Fibroblast of the aortic adventitia (primary cell): ENCODE measurements around the gene OGDH. TPM values are rescaled to one million over a fixed set of nuclear protein-coding genes. Genes with fewer than 3 reads are reported as not detected.
"Not testable (repeated sequence)": the region's sequence is repeated elsewhere in the genome, so short reads cannot be mapped to it uniquely, and the experiment has no call there.

ENCODE experiments used
- DNase-seq: peaks from one replicate; pipeline ENCODE4 v3.0.0-alpha.2; 2010; ENCODE audit warnings: low read depth
- H3K4me3 ChIP-seq: 2 replicates; pipeline ENCODE4 v1.5.1; 2011; ENCODE audit warnings: low read depth, mild to moderate bottlenecking, control low read depth, low read length, moderate library complexity
- total RNA-seq: library from RNA; depleted of rRNA; stranded (reverse); fragments of >200 nt; gene quantifications from 2 replicates; pipeline ENCODE4 v1.2.3, GENCODE V29; 2012; ENCODE audit warnings: low replicate concordance
- TF ChIP-seq, protein P1 (sequence below): IDR thresholded peaks from 2 replicates; pipeline ENCODE4 v1.5.1; 2011; ENCODE audit warnings: mild to moderate bottlenecking, low read length, control low read depth, inconsistent platforms; ENCODE audit not compliant: insufficient read depth

OGDH gene
- total RNA-seq, 1 donor = 85.6 TPM

DNA sequence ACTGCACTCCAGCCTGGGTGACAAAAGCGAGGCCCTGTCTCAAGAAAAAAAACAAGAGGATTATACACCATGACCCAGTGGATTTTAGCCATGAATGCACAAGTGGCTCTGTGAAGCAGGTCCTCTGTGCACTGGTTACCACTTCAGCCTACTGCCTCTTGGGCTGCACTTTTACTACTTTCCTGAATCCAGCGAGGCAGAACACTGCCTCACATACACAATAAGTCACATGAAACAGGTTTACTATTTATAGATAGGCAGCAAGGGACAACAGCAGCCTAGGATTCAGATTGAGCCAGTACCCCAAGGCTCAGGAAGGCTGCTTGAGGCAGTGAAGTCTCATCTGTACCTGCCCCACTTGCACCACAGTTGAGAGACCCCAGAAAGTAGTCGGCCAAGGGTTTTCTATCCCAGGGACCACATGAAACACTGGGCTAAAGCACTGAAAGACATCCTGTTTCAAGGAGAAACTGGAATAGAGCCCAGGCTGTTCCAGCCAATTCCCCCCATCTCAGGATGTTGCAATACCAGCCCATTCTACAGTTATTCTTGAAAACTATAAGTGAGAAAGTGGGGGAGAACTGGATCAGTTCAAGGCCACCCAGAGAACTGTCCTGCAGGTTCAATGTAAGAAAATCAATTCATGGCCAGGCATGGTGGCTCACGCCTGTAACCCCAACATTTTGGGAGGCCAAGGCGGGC lies 10.3 kb upstream of the OGDH start:
- TF ChIP-seq, protein P1, sequence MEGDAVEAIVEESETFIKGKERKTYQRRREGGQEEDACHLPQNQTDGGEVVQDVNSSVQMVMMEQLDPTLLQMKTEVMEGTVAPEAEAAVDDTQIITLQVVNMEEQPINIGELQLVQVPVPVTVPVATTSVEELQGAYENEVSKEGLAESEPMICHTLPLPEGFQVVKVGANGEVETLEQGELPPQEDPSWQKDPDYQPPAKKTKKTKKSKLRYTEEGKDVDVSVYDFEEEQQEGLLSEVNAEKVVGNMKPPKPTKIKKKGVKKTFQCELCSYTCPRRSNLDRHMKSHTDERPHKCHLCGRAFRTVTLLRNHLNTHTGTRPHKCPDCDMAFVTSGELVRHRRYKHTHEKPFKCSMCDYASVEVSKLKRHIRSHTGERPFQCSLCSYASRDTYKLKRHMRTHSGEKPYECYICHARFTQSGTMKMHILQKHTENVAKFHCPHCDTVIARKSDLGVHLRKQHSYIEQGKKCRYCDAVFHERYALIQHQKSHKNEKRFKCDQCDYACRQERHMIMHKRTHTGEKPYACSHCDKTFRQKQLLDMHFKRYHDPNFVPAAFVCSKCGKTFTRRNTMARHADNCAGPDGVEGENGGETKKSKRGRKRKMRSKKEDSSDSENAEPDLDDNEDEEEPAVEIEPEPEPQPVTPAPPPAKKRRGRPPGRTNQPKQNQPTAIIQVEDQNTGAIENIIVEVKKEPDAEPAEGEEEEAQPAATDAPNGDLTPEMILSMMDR = no peak
- peak; percentile 67 for DNase-seq
- no peak overlapping the region for H3K4me3 ChIP-seq

DNA sequence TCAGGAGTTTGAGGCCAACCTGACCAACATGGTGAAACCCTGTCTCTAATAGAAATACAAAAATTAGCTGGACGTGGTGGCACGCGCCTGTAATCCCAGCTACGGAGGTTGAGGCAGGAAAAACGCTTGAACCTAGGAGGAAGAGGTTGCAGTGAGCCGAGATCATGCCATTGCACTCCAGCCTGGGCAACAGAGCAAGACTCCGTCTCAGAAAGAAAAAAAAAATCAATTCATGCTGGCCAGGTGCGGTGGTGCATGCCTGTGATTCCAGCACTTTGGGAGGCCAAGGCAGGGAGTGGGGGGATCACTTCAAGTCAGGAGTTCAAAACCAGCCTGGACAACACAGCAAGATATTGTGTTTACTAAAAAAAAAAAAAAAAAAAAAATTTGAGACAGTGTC lies 9.2 kb upstream of the OGDH start:
- H3K4me3 ChIP-seq, DNase-seq: not testable (repeated sequence)

DNA sequence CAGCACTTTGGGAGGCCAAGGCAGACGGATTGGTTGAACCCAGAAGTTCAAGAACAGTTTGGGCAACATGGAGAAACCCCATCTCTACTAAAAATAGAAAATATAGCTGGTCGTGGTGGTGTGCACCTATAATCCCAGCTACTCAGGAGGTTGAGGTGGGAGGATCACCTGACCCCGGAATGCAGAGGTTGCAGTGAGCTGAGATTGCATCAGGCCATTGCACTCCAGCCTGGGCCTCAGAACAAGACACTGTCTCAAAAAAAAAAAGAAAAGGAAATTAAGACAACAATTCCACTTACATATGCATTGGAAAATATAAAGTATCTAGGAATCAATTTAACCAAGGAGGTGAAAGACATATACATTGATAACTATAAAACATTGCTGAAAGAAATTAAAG lies 7.2 kb upstream of the OGDH start:
- DNase-seq = no peak
- TF ChIP-seq, protein P1 = no peak
- H3K4me3 ChIP-seq = no peak overlapping the region

DNA sequence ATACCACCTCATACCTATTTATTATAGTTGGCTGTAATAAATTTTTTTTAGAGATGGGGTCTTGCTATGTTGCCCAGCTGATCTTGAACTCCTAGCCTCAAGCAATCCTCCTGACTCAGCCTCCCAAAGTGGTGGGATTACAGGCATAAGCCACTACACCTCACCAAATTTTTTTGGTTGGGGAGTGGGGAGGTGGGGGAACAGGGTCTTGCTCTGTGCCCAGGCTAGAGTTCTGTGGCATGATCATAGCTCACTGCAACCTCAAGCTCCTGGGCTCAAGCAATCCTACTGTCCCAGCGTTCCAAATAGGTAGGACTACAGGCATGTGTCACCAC lies 3.9 kb upstream of the OGDH start:
- TF ChIP-seq, protein P1 = no peak
- H3K4me3 ChIP-seq = no peak overlapping the region
- DNase-seq = no peak

DNA sequence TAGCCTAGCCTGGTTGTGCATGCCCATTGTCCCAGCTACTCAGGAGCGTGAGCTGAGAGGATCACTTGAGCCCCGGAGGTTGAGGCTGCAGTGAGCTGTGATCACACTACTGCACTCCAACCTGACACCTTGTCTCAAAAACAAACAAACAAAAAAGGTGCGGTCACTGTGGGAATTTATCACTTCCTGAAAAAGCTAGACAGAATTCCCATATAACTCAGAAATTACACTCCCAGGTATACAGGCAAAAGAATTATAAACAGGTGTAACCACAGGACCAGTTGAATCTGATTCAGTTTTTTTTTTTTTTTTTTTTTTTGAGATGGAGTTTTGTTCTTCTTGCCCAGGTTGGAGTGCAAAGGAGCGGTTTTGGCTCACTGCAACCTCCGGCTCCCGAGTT lies 3.2 kb upstream of the OGDH start:
- no peak overlapping the region for H3K4me3 ChIP-seq
- no peak for DNase-seq
- TF ChIP-seq, protein P1 = no peak

DNA sequence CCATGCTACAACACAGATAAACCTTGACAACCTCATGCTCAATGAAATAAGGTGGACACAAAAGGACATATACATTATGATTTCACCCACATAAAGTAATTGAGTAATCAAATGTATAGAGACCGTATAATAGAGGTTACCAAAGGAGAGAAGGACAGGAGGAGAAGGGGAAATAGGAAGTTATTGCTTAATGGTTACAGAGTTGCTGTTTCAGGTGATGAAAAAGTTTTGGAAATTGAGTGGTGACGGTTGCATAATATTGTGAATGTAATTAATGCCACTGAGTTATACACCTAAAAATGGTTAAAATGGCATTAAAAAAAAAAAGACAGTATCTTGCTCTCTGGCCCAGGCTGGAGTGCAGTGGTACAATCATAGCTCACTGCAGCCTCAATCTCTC lies 1.5 kb upstream of the OGDH start:
- no peak for DNase-seq
- no peak overlapping the region for H3K4me3 ChIP-seq
- TF ChIP-seq, protein P1 = no peak

DNA sequence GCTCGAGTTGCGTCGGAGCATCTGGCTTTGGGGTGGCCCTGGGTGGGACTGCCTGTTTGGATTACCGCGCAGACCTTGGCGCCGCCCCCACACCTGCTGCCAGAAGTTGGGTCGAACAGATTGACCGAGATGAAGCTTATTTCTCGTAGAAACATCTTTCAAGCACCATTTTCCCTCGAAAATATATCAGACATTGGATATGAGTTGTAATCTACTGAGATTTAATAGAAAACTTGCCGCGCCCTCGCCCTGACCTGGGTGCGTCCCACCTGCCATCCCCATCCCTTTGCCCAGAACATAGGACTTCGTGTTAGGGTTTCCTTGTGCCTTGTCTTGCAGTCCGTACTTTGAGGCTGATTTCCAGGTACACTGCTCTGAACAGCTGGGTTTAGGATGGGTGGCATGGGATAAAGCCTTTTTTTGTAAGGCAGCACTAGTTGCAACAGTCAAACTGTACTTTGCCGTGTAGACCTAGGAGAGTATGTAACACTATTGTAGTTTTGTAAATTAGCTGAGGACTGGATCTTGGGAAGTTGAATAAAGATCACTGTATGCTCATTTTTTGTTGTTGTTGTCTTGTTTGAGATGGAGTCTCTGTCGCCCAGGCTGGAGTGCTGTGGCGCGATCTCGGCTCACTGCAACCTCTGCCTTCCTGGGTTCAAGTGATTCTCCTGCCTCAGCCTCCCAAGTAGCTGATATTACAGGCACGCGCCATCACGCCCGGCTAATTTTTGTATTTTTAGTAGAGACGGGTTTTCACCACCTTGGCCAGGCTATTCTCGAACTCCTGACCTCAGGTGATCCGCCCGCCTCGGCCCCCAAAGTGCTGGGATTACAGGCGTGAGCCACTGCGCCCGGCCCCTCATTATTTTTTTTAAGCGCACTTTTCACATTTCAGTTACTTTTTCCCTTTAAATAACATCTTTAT lies 978 bp downstream of the OGDH start:
- TF ChIP-seq, protein P1 = no peak
- DNase-seq = peak; percentile 15
- peak overlapping the region; percentile 98 for H3K4me3 ChIP-seq
